DLD1 (cell line): Measurements from ENCODE around the gene CNTN4.

Experiments used
- in situ Hi-C: cut with HindIII; loops from 2 replicates; pipeline ENCODE4 v1.10.0; 2017; ENCODE audit warnings: low sequenced_read_pairs

The CNTN4 gene

GRCh38 chr3:3081381-3082233 lies 982.9 kb downstream of the CNTN4 start:
- in situ Hi-C loops, result no loop called here

- in situ Hi-C loops, result no loop called here
Measured at GRCh38 chr3:3082234-3082924, 983.7 kb downstream of the CNTN4 start.

- in situ Hi-C loops, result no loop called here
Measured at GRCh38 chr3:3084890-3085289, 986.2 kb downstream of the CNTN4 start.

DNA sequence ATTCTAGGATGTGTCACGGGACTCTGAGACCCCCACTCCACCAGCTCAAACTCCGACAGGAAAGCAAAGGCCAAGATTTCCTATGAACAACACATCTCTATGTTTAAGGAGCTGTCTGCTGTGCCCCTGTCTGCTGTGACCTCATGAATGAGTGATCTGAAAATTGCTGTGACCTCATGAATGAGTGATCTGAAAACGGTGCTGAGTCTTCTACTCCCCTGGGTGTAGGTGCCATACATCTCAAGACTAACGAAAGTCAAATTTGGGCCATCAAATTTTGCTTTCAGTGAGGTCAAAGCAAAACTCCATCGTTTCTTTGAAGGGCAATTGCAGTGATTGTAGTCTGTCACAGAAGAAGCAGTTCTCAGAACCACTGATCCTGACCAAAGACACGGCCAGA lies 987.1 kb downstream of the CNTN4 start:
- in situ Hi-C loops, result no loop called here

GRCh38 chr3:3086239-3086638 lies 987.6 kb downstream of the CNTN4 start:
- in situ Hi-C loops, result no loop called here

- in situ Hi-C loops, result no loop called here
Measured at GRCh38 chr3:3087279-3087678, 988.6 kb downstream of the CNTN4 start.

- in situ Hi-C loops, result no loop called here
Measured at GRCh38 chr3:3087716-3088465, 989.2 kb downstream of the CNTN4 start.

GRCh38 chr3:3089017-3089416 lies 990.4 kb downstream of the CNTN4 start:
- in situ Hi-C loops, result no loop called here

- in situ Hi-C loops, result no loop called here
Measured at GRCh38 chr3:3097958-3098357, 999.3 kb downstream of the CNTN4 start.

DNA sequence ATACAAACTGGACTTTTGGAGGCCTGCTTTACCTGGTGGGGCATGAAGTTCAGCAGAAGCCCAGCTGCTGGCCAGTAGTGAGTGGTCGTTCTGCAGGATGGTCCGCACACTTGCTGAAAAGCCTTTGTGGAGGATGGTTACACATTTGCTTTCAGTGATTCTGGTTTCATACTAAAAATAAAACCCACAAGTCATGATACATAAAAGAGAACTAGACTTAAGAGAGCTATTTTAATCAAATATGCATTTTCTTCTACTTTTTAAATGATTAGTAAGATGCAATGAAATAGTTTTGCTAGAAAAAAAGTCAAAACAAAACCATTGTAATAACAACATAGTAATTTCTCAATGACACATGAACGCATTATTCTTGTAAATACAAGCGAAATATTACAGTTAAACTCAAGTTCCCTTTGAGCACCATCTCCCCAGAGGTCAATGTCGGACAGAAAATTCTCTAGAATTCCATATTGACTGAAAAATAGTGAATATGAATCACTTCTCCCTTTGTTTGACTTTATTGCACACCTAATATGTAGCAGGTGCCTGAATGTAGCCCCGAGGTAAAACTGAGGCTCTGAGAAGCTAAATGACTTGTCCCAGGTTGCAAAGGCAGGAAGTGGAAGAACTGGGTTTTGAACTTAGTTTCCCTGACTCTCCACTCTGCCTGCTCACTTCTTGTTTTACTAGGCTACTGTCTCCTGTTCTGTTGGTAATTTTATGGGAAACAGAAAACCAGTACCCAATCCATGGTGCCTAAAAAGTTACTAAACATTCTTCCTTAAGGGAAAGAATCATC lies 1003.2 kb downstream of the CNTN4 start:
- in situ Hi-C loops, result no loop called here

DNA sequence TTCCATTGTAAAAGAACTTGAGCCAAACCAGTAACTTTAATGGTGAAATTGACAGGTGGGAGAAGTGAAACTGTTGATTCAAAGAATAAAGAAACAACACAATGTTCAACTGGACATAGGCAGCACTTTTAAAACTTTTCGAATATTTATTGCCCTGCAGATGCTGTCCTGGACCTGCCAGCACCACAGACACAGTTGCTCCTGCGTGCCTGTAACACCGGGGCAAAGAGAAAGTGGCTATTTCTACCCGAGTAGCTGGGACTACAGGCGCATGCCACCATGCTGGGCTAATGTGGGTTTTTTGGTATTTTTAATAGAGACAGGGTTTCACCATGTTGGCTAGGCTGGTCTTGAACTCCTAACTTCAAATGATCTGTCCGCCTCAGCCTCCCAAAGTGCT lies 1004.1 kb downstream of the CNTN4 start:
- in situ Hi-C loops, result no loop called here

DNA sequence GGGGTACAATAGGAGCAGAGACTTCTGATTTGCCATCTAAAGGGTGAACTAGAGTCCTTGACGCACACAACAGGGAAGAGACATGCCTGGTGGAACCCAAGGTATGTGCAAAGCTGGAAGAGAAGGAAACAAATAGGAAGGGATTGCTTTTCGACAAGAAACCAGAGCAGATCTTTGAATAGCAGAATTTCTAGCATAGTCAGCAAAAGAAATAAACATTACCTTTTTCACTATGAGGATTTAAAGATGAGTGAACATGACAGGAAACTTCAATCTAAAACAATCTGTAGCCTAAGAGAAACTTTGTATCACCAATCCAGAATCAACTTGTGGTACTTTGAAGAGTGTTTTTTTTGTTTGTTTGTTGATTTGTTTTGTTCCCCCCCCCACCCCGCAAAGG lies 1006.6 kb downstream of the CNTN4 start:
- in situ Hi-C loops, result no loop called here

GRCh38 chr3:3105815-3106214 lies 1007.1 kb downstream of the CNTN4 start:
- in situ Hi-C loops, result no loop called here

- in situ Hi-C loops, result no loop called here
Measured at GRCh38 chr3:3107181-3107580, 1008.5 kb downstream of the CNTN4 start.
